Posterior cingulate gyrus (tissue), 11 donors: ENCODE results near the gene TMEM87B.

Source experiments
- DNase-seq, 10 donors: peaks; one replicate each; pipeline versions ENCODE4 v3.0.0 to v3.0.0-alpha.2; 2020 to 2021; ENCODE audit warnings: mixed read lengths in 3 of 10
- intact Hi-C: fragments of 100-400 bp; cut with DNase I; formaldehyde crosslinking; loops from one replicate; pipeline ENCODE4 v1.15.1; 2023

TMEM87B gene

GRCh38 chr2:112161431-112162145 lies 106.5 kb downstream of the TMEM87B start:
- intact Hi-C loops: no loop called here
- DNase-seq: peak in 2 of 10 donors; percentile 8 to 26

DNA sequence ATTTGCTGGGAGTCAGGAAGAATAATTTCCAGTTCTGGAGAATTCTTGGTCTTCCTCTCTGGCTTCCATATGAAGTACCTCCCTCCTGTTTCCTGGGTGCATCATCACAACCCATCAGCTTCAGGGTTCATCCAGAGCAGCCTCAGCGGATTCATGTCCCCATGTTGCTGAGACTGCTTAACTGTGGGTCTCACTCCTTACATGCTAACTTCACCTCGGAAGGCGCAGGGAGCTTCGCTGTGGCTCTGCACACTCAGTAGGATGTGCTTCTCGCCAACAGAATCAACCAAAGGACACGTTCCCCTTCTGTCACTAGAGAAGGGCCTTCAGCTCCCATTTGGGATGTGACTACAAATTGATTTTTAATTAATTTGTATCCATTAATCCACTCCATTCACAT lies 107.3 kb downstream of the TMEM87B start:
- DNase-seq: peak in 1 of 10 donors; percentile 33
- intact Hi-C loops: no loop called here

DNA sequence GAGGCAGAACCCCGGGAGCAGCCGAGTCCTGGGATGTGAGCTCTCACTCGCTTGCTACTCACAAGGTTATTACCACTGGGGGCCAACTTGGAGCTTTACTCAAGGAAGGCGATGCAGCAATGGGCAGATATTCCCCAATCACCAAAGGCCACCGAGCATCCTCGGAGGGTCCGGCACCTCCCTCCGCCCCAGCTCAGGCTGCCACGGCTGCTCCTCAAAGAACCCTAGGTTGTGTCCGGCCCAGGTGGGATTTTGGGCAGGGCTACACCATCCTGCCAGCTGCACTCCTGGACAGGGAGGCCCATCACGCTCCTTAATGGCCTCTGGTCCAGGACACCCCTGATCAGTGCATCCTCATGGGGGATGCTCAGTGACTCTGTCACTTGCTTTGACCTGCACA lies 107.9 kb downstream of the TMEM87B start:
- peak in 1 of 10 donors; percentile 81 for DNase-seq

GRCh38 chr2:112163541-112163981 lies 108.5 kb downstream of the TMEM87B start:
- DNase-seq: peak in 1 of 10 donors; percentile 56
- intact Hi-C loops: no loop called here

More for the DNA sequence above, 107.9 kb downstream of the TMEM87B start:
- intact Hi-C loops: no loop called here

DNA sequence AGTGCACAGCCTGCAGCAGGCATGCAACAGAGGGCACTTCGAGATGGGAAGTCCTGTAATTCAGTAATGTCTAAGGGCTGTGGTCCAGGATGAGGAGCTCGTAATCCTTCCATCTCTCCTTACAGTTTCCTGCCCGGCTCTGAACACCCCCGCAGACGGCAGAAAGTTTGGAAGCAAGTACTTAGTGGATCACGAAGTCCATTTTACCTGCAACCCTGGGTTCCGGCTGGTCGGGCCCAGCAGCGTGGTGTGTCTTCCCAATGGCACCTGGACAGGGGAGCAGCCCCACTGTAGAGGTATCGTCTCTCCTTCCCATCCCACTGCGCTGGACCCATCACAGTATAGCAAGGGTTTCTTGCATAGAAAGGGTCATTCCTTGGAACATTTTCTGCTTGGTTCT lies 109.8 kb downstream of the TMEM87B start:
- DNase-seq: peak in 1 of 10 donors; percentile 79
- intact Hi-C loops: no loop called here

DNA sequence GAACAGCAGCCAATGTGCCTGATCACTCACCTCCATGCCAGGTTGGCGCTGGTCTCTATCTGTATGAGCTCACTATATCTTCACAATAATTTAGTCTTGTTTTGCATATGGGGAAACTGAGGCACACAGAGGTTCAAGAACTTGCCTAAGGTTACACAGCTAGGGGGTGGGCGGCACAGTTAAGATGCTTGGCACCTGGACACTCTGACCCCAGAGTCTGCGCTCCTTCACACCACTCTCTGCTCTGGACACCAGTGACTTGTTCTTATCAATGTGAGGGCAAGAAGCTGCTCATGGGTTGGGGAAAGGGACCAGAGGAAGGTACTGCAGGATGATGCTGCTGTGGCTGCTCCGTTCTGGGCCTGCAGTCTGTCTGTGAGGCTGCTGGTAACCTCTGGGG lies 110.2 kb downstream of the TMEM87B start:
- DNase-seq: no peak
- intact Hi-C loops: no loop called here

DNA sequence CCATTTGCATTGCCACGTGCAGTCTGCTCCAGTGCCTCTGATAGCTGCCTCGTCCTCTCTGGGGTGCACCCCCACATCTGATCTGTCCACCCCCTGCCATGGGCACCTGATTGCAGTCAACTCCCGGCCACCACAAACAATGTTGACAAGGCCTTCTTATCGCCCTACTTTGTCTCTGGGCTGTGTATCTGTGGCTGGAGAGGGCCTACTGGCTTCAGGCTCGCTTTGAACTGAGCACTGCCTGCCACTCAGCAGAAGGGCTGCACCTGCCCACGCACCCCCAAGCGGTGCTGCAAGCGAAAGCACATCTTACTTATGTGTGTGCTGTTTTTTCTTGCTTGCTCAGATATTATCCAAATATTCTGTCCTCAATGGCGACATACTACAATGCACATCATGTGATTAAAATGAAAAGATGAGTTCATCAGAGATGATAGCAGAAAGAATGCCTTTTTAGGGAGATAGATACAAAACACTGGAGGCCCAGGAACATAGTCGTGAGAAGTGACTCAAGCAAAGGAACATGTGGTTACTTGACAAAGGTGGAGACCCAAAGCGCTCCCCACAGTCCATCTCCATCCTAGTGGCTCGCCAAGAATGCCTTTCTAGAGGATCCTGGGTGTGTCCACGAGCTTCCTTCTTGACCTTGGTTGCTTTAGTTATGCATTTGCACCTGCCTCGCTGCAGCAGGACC lies 111.9 kb downstream of the TMEM87B start:
- peak in 1 of 10 donors; percentile 84 for DNase-seq
- intact Hi-C loops: no loop called here

GRCh38 chr2:112168422-112169124 lies 113.5 kb downstream of the TMEM87B start:
- intact Hi-C loops: no loop called here
- peak in 1 of 10 donors; percentile 71 for DNase-seq
